Measurements from ENCODE around the gene NOP9. TPM values are rescaled to one million over a fixed set of nuclear protein-coding genes. Genes with fewer than 3 reads are reported as not detected.

NOP9 gene
- total and polyA plus RNA-seq, 9 of the 15 experiments (the other 6 are each of a cell fraction or from before 2014, with no cell fraction given): 1.0 to 27.9 (median 15.1) TPM

GRCh38 chr14:24315807-24316596 lies 16.4 kb downstream of the NOP9 start (continued):
- TF ChIP-seq RREB1 (CRISPR knock-in tag; IDR thresholded peaks at IDR 0.05): no peak
- no peak for TF ChIP-seq ELK3 (CRISPR knock-in tag; IDR thresholded peaks at IDR 0.05)
- peak; percentile 81 for TF ChIP-seq ZNF584 (CRISPR knock-in tag; IDR thresholded peaks at IDR 0.05; ENCODE audit: low read depth)
- TF ChIP-seq ZC3H4 (CRISPR knock-in tag; IDR thresholded peaks at IDR 0.05; ENCODE audit: borderline replicate concordance): no peak
- TF ChIP-seq GABPA (tag; conservative IDR thresholded peaks at IDR 0.05; ENCODE audit: low read depth): peak; percentile 54; the same call in 1 of the 2 replicates
- no peak for TF ChIP-seq ZNF551 (CRISPR knock-in tag; IDR thresholded peaks at IDR 0.05)
- TF ChIP-seq, protein P1, sequence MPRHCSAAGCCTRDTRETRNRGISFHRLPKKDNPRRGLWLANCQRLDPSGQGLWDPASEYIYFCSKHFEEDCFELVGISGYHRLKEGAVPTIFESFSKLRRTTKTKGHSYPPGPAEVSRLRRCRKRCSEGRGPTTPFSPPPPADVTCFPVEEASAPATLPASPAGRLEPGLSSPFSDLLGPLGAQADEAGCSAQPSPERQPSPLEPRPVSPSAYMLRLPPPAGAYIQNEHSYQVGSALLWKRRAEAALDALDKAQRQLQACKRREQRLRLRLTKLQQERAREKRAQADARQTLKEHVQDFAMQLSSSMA (CRISPR knock-in tag; IDR thresholded peaks at IDR 0.05): no peak
- TF ChIP-seq MEIS2 (IDR thresholded peaks at IDR 0.05; ENCODE audit: partially characterized antibody): no peak
- peak; percentile 39; the same call in 1 of the 2 replicates for TF ChIP-seq ZNF134 (CRISPR knock-in tag; conservative IDR thresholded peaks at IDR 0.05)
- TF ChIP-seq ZC3H8 (IDR thresholded peaks at IDR 0.05): no peak
- 0 out of 4 replicates have a peak, but pooled peaks of 1 of the 2 experiments have one; percentile 55 for TF ChIP-seq MLX (CRISPR knock-in tag; conservative IDR thresholded peaks at IDR 0.05)
- TF ChIP-seq GABPB1 (CRISPR knock-in tag; IDR thresholded peaks at IDR 0.05): peak; percentile 72; the same call in 1 of the 2 replicates
- TF ChIP-seq PHF21A (IDR thresholded peaks at IDR 0.05; ENCODE audit: borderline replicate concordance, low read depth): no peak
- TF ChIP-seq CBX1 (IDR thresholded peaks at IDR 0.05; ENCODE audit: low read depth): 0 out of 2 replicates have a peak, but pooled peaks have one; percentile 22
